Activated CD4-positive, CD25-positive, alpha-beta regulatory T cell treated with anti-CD3 and anti-CD28 coated beads, Interleukin-2, amount 50 U/mL, for 72 hours (primary cell): ENCODE data around the gene MCM5.
"Not testable (repeated sequence)": the region's sequence is repeated elsewhere in the genome, so short reads cannot be mapped to it uniquely, and the experiment has no call there.

Source experiments
- DNase-seq: peaks from one replicate; pipeline ENCODE4 v3.0.0; 2021

Gene MCM5

GRCh38 chr22:35435201-35435740 is 35.3 kb downstream of the MCM5 start:
- no peak for DNase-seq

- no peak for DNase-seq
These were observed 36.5 kb downstream of the MCM5 start for GRCh38 chr22:35436421-35436820.

DNA sequence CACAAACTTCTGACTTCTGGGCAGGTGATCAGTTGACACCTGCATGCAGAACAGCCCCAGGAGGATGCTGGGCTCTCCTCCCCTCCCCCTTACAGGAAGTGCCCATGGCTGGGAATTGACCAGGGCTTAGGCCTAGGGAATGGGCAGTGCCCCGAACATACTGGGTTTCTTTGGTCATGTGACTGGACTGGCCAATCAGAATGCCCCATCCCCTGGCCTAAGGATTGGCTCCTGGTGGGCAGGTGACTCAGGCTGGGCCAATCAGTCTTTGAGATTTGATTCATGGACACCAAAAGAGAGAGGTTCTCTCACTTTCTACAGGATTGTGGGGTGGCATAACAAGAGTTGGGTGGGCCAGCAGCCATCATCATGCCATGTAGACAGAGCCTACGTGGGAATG is 37.1 kb downstream of the MCM5 start:
- peak; percentile 64 for DNase-seq

DNA sequence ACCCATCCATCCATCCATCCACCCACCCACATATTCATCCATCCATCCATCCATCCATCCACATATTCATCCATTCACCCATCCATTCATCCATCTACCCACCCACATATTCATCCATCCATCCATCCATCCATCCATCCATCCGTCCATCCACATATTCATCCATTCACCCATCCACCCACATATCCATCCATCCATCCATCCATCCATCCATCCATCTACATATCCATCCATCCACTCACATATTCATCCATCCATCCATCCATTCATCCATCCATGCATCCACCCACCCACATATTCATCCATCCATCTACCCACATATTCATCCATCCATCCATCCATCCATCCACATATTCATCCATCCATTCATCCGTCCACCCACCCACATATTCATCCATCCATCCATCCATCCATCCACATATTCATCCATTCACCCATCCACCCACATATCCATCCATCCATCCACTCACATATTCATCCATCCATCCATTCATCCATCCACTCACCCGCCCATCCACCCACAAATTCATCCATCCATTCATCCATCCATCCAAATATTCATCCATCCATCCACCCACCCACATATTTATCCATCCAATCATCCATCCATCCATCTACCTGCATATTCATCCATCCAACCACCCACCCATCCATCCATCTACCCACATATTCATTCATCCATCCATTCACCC is 38.9 kb downstream of the MCM5 start:
- not testable (repeated sequence) for DNase-seq

DNA sequence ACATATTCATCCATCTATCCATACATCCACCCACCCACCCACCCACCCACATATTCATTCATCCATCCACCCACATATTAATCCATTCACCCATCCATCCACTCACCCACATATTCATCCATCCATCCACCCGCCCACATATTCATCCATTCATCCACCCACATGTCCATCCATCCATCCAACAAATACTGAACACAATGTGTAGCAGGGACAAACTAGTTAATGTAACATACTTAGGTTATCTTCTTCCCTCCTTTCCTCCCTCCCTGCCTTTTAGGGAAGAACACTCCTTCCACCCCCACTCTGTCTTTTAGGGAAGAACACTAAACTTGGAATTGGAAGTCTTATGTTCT is 39.4 kb downstream of the MCM5 start:
- no peak for DNase-seq

GRCh38 chr22:35440129-35440528 is 40.2 kb downstream of the MCM5 start:
- no peak for DNase-seq

- no peak for DNase-seq
These were observed 41.7 kb downstream of the MCM5 start for GRCh38 chr22:35441489-35442100.

DNA sequence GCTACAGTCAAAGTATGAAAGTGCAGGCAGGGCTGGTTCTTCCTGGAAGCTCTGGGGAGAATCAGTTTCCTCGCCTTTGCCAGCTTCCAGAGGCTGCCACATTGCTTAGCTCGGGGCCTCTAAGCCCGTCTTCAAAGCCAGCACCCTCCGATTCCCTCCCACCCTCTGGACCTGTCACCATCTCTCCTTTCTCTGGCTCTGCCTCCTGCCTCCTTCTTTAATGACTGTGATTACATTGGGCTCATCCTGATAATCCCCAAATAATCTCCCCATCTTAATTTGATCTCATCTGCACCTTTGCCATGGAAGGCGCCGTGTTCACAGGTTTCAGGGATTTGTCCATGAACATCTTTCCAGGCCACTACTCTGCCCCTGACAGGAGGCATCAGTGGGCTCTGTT is 42.5 kb downstream of the MCM5 start:
- DNase-seq: no peak

DNA sequence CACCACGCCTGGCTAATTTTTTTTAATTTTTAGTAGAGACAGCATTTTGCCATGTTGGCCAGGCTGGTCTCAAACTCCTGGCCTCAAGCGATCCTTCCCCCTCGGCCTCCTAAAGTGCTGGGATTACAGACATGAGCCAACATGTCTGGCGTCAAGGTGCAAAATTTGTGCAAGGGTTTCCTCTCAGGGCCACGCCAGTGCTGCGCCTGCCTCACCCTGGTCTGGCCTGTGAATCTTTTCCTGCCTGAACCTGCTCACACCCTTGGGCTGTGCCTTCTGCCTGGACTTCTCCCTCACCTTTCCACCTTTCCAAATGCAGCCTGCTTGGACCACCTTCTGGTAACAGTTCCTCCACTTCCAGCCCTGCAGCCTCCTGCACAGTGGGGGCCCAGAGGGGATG is 43.4 kb downstream of the MCM5 start:
- DNase-seq: no peak

DNA sequence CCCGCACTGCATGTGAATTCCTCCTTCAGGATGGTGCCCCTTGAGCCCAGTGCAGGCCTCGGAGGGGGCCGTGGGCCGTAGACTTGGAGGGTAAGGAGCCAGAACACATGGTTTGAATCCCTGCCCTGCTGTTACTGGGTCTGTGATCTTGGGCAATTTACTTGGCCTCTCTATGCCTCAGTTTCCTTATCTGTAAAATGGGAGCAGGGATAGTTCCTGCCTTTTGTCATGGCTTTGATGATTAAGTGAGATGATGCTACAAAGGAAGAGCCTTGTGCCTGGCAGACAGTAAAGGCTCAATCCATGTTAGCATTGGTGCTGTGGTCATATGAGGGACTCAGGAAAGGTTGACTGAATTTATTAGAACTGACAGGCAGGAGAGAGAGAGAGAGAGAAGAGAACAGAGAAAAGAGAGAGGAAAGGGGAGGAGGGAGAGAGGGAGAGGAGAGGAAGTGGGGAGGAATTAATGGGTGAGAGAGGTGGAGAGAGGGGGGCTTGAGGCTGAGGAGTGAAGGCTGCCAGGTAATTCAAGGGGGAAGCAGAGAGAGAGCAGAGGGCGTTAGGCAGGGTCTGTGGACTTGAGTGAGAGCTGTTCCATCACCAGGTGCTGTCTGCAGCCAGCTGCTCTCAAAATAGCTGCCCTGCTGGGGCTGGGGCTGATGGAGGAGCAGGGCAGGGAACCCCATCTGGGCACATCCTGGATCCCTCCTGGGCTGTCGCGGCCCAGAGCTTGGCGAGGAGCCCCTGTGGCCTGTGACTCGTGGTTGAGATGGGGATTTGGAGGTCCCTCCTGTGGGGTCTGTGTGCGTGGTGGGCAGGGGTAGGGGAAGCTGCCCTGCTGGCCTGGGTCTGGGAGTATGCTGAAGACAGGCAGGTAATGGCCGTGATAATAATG is 44.1 kb downstream of the MCM5 start:
- DNase-seq: no peak

DNA sequence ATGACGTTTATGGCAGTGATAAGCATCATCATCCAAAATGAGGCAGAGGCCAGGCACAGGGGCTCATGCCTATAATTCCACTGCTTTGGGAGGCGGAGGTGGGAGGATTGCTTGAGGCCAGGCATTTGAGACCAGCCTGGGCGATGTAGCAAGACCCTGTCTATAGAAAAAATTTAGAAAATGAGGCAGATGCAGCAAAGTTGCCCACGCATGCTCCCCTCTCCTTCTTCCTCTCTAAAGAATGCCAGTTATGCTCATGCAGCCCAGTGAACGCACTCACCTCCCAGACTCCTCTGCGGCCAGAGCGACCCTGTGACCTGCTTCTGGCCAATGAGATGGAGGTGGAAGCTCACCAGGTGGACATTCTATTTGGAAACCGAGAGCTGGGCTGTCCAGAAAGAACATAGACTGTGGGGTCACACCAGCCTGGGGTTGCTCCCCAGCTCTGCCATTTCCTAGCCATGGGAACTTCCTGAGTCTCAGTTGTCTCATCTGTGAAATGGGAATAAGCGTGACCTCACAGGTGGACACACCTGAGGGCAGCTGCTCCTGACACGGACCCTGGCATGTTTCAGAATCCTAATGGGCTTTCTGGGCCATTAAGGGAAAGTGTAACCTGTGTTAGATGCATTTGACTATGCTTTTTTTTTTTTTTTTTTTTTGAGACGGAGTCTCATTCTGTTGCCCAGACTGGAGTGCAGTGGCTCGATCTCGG is 44.9 kb downstream of the MCM5 start:
- no peak for DNase-seq

DNA sequence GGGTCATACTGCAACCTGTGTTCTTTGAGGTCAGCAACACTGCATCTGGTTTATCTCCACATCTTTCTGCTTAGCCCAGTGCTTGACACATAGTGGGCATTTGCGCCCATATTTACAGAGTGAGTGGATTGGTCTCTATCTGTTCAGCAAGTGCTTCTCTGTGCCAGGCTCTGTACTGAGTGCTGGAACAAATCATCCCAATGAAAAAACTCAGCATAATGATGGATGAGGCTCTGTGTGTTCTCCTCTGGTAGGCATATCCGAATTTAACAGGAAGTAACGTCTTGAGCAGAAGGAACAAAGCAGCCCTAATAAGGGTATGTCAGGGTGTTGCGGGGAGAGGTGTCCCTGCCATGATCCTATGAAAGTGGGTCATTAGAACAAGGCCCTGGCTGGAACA is 46.0 kb downstream of the MCM5 start:
- no peak for DNase-seq

- DNase-seq: no peak
These were observed 46.4 kb downstream of the MCM5 start for GRCh38 chr22:35446365-35446764.

GRCh38 chr22:35448523-35448922 is 48.6 kb downstream of the MCM5 start:
- no peak for DNase-seq

DNA sequence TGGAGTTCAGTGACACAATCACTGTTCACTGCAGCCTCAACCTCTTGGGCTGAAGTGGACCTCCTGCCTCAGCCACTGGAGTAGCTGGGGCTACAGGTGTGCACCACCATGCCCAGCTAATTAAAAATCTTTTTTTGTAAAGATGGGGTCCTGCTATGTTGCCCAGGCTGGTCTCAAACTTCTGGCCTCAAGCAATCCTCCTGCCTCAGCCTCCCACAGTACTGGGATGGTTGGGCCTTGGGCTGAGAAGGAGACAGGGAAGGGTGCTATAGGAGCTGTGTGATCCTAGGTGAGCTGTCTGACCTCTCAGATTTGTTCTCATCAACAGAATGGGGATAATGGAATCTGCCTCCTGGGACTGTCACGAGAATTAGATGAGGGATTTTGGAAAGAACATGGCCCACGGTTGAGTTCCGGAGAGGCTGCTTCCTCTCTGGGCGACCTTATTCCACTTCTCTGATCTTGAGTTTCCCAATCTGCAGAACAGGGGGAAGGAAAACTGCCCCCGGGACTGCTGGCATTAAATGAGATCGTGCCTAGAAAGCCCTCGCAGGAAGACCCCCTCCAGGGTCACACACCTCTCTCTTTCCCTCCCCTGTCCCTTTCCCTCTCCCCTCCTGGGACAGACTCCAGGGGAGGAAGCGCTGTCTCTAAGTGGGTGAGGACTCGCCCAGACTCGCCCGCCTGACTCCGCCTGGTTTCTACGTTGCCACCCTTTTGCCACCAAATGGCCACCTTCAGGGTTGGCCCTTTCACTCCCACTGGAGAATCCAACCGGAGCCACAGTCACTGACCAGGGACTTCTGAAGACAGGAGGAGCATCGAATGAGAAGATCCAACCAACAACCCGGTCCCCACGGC is 50.1 kb downstream of the MCM5 start:
- no peak for DNase-seq

DNA sequence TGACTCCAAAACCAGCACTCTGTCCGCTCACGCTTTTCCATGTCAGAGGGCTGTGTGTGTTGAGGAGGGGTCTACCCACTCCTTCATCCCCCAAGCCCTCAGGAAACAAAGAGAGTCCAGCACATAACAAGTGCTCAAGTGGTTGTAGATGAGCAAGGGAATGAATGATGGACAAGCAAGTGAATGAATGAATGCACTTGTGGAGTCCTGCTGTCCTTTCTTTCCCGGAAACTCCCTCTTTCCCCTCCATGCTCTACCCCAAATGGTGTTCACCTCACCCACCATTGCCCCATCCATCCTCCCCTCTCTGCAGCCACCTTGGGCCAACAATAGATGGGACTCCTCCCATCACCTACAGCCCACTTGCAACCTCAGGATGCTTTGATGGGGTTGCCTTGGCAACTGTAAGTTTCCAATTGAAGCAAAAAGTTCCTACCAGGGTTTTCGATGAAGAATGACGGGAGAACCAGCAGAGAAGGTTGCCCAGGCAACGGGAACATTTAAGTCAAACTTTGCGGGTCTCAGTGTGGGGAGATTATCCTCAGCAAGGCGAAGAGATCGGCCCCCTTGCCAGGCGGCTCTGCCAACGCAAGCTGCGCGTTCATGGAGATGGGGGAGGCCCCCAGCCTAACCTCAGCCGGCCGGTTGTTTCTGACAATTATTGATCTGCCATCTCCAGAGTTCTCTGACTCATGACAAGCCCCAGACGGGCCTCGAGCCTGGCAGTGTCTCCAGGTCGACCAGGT is 51.1 kb downstream of the MCM5 start:
- no peak for DNase-seq

DNA sequence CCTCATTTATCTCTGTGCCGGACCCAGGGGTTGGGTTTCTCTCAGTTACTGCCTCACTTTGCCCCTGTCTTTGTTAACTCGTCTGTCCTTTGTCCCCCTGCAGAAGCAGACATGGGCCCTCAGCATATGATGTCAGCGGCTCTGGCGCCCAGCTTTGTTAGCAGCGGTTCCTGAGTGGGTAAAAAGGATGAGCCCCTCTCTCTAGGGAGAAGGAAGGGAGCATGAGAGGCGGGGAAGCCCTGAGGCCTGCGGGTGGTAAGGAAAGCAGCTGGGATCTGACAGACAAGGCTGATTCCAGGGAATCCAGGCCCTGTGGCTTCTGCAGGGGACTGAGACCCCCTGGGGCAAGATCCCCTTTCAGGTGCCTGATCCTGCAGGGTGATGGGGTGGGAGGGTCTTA is 51.7 kb downstream of the MCM5 start:
- no peak for DNase-seq

GRCh38 chr22:35452351-35452781 is 52.4 kb downstream of the MCM5 start:
- DNase-seq: no peak

DNA sequence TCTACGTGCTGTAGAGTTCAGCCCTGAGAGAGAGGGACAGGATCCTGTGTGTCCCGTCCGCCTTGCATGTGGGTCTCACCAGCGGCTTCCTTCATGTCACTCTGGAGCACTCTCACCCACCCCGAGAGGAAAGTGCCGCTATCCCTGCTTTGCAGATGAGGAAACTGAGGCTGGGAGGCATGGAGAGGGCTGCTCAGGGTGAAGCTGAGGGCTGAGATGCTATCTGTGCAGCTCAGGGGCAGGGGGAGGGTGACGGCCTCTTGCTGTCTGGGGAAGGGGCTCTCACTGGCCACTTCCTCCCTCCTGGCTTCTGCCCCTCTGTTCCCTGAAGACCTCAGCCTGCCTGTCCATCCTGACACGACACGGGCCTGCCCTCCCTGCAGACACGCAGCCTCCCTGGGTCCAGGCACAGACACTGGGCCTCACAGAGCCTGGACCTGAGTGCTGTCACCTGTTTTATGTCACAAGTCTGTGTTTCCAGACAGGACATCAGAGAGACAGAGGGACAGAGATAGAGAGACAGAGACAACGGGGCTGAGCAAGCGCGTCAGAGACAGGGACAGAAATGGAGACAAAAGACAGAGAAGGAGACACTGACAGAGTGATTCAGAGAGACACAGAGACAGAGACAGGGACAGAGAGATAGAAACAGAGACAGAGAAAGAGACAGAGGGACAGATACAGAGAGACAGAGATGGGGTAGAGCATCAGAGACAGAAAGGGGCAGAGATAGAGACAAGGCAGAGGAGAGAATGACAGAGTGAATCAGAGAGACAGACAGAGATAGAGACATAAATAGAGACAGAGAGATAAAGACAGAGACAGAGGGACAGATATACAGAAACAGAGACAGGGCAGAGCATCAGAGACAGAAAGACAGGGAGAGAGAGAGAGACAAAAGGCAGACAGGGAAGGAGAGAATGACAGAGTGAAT is 53.1 kb downstream of the MCM5 start:
- no peak for DNase-seq

DNA sequence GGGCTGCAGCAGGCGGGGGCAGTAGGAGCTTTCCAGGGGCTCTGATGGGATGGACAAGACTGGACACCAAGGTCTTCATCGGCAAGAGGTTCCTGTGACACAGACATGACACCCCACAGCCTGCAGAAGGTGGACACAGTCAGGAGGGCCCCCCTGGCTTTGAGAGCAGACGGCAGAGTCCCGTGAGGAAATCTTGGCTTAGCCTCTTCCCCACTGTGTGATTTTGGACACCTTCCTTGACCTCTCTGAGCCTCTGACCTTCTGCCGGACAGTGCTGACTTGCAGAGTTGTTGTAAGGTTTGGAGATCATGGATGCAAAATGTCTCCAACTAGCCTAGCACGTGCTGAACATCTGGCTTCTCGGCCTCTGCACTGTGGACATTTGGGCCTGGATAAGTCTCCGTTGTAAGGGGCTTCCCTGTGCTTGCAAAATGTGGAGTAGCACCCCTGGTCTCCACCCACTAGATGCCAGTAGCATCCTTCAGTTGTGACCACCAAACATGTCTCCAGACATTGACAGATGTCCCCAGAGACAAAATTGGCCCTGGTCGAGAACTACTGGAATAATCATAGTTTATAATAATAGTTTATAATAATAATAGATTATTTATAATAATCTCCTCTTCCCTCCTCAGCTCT is 54.6 kb downstream of the MCM5 start:
- DNase-seq: no peak
